HCT116 (cell line): ENCODE measurements around the gene OCA2. TPM values are rescaled to one million over a fixed set of nuclear protein-coding genes. Genes with fewer than 3 reads are reported as not detected.
A peak's percentile ranks its signal among the peaks of the same experiment; 100 is the strongest.

Experiments
- ATAC-seq: fragments of 200-7000 bp; cut with Tn5 transposase; 2 replicates; pipeline ENCODE4 v1.9.1; 2020; ENCODE audit warnings: mild to moderate bottlenecking, moderate library complexity
- BruUV-seq: library from RNA; stranded (reverse); fragments of 400-500 nt; replicated peaks from 2 replicates; lab custom pipeline; 2021; lab: Mats Ljungman, UMichigan
- CTCF ChIA-PET: fragments of 300-600 bp; sonication (Branson Sonifier 250); formaldehyde crosslinking; loops from one replicate; lab custom pipeline; 2021; ENCODE audit warnings: antibody characterized with exemption; lab: Charles Lee
- POLR2A ChIA-PET: fragments of 300-600, 350-600 bp; sonication (Branson Sonifier 250); formaldehyde crosslinking; loops from one replicate; lab custom pipeline; 2021; ENCODE audit warnings: antibody characterized with exemption; lab: Charles Lee
- RAD21 ChIA-PET, 2 experiments: fragments of 300-600 bp; sonication (Branson Sonifier 250); formaldehyde crosslinking; loops; one replicate each; lab custom pipeline; 2023; ENCODE audit warnings: low total read pairs in 2 of 2; ENCODE audit not compliant: uncharacterized antibody in 2 of 2, unreplicated experiment in 2 of 2, low non-redundant PET in 1 of 2; lab: Charles Lee
- DNase-seq: peaks from one replicate; pipeline ENCODE4 v3.0.0-alpha.2; 2010; ENCODE audit warnings: low read depth, low spot score
- H2AFZ ChIP-seq: fragments of 200-600 bp; shearing (Covaris generic), sonication (generic); 2 replicates; pipeline ENCODE4 v1.6.1; 2017; ENCODE audit warnings: low read depth, mixed run types, mixed read lengths, antibody characterized with exemption, low read length; ENCODE audit not compliant: poor library complexity, severe bottlenecking
- H3K27ac ChIP-seq: 2 replicates; pipeline ENCODE4 v1.5.1; 2012; ENCODE audit warnings: low read depth, low read length
- H3K27me3 ChIP-seq: fragments of 200-600 bp; sonication (generic); 2 replicates; pipeline ENCODE4 v1.6.1; 2016; ENCODE audit warnings: mixed run types, low read length, mixed read lengths; ENCODE audit not compliant: insufficient read depth
- H3K36me3 ChIP-seq, 2 experiments: fragments of 200-500 bp in 1 of 2; fragments of 200-600 bp in 1 of 2; sonication (Bioruptor generic) in 1 of 2; sonication (generic) in 1 of 2; 2 replicates each; pipeline versions ENCODE4 v1.5.1 to v1.6.1; 2014 to 2016; ENCODE audit warnings: low read length in 2 of 2, inconsistent platforms in 1 of 2, mixed read lengths in 1 of 2, mixed run types in 1 of 2; ENCODE audit not compliant: insufficient read depth in 2 of 2, control insufficient read depth in 1 of 2
- H3K4me1 ChIP-seq, 2 experiments: fragments of 200-600 bp in 1 of 2; sonication (generic) in 1 of 2; 2 replicates each; pipeline versions ENCODE4 v1.5.1 to v1.6.1; 2012 to 2017; ENCODE audit warnings: low read length in 2 of 2, inconsistent platforms in 1 of 2, mild to moderate bottlenecking in 1 of 2, mixed read lengths in 1 of 2, mixed run types in 1 of 2, moderate library complexity in 1 of 2; ENCODE audit not compliant: insufficient read depth in 2 of 2, control insufficient read depth in 1 of 2
- H3K4me2 ChIP-seq: fragments of 200-600 bp; sonication (generic); 2 replicates; pipeline ENCODE4 v1.6.1; 2017; ENCODE audit warnings: mixed run types, low read length, mixed read lengths
- H3K4me3 ChIP-seq, 2 experiments: fragments of 200-600 bp in 1 of 2; sonication (generic) in 1 of 2; replicated peaks in 1 of 2; 2 replicates each; pipeline ENCODE4 v1.5.1; 2011 to 2016; ENCODE audit warnings: low read length in 2 of 2, control low read depth in 1 of 2, low read depth in 1 of 2, mild to moderate bottlenecking in 1 of 2, mixed read lengths in 1 of 2, mixed run types in 1 of 2
- H3K79me2 ChIP-seq: fragments of 200-600 bp; sonication (generic); 2 replicates; pipeline ENCODE4 v1.6.1; 2017; ENCODE audit warnings: mild to moderate bottlenecking, mixed run types, low read length, moderate library complexity, mixed read lengths; ENCODE audit not compliant: insufficient read depth
- H3K9ac ChIP-seq: fragments of 200-600 bp; sonication (generic); 2 replicates; pipeline ENCODE4 v1.6.1; 2016; ENCODE audit warnings: low read length, mixed read lengths
- H3K9me2 ChIP-seq: fragments of 200-600 bp; sonication (generic), shearing (Covaris generic); 2 replicates; pipeline ENCODE4 v1.6.1; 2017; ENCODE audit warnings: mixed run types, mild to moderate bottlenecking, moderate library complexity; ENCODE audit not compliant: insufficient read depth
- H3K9me3 ChIP-seq, 2 experiments: fragments of 200-500 bp in 1 of 2; fragments of 200-600 bp in 1 of 2; sonication (Bioruptor generic) in 1 of 2; sonication (generic) in 1 of 2; 2 replicates each; pipeline ENCODE4 v1.6.1; 2014 to 2017; ENCODE audit warnings: low read length in 2 of 2, mixed read lengths in 2 of 2, inconsistent platforms in 1 of 2, low read depth in 1 of 2, mild to moderate bottlenecking in 1 of 2, mixed run types in 1 of 2, moderate library complexity in 1 of 2; ENCODE audit not compliant: control insufficient read depth in 1 of 2, insufficient read depth in 1 of 2
- H4K20me1 ChIP-seq: fragments of 200-600 bp; sonication (generic), shearing (Covaris generic); 2 replicates; pipeline ENCODE4 v1.6.1; 2017; ENCODE audit warnings: mixed run types, mild to moderate bottlenecking, moderate library complexity; ENCODE audit not compliant: insufficient read depth
- CEBPB ChIP-seq: IDR thresholded peaks from 2 replicates; pipeline ENCODE4 v1.6.1; 2012; ENCODE audit warnings: low read depth
- CTCF ChIP-seq, 3 experiments: fragments of 200-600 bp in 1 of 3; sonication (generic) in 1 of 3; IDR thresholded peaks in 2 of 3; conservative IDR thresholded peaks in 1 of 3; 2 replicates each; pipeline ENCODE4 v1.5.1; 2012 to 2017; ENCODE audit warnings: low read depth in 2 of 3, low read length in 2 of 3, antibody characterized with exemption in 1 of 3, borderline replicate concordance in 1 of 3, control low read depth in 1 of 3, mild to moderate bottlenecking in 1 of 3, mixed read lengths in 1 of 3, mixed run types in 1 of 3, moderate library complexity in 1 of 3; ENCODE audit not compliant: insufficient read depth in 1 of 3
- EZH2phosphoT487 ChIP-seq: fragments of 200-600 bp; IDR thresholded peaks from 2 replicates; pipeline ENCODE4 v1.6.1; 2018; ENCODE audit warnings: antibody characterized with exemption, borderline replicate concordance
- POLR2AphosphoS5 ChIP-seq: IDR thresholded peaks from 2 replicates; pipeline ENCODE4 v1.6.1; 2011; ENCODE audit warnings: mild to moderate bottlenecking, low read depth, low read length, moderate library complexity
- SP1 ChIP-seq: IDR thresholded peaks from 2 replicates; pipeline ENCODE4 v1.6.1; 2012; ENCODE audit warnings: low read depth
- SRF ChIP-seq: IDR thresholded peaks from 2 replicates; pipeline ENCODE4 v1.6.1; 2012; ENCODE audit warnings: low read depth
- ZFX ChIP-seq: fragments of 450-650 bp; IDR thresholded peaks from 2 replicates; pipeline ENCODE4 v1.6.1; 2017
- intact Hi-C: fragments of 100-400 bp; cut with micrococcal nuclease; formaldehyde crosslinking; loops from 2 replicates; pipeline ENCODE4 v1.10.0; 2022
- total RNA-seq: library from RNA; stranded (reverse); gene quantifications from one replicate; pipeline ENCODE4 v1.2.1, GENCODE V29; 2021; ENCODE audit not compliant: unreplicated experiment

The OCA2 gene
- total RNA-seq, 1 experiment from 2014 or later: not detected

GRCh38 chr15:28017423-28017924 lies 81.6 kb downstream of the OCA2 start:
- Histone ChIP-seq H3K4me2 (no peak overlapping the region), H2AFZ (no peak overlapping the region), H3K36me3 (no peaks in the 10 kb centered on the region), H4K20me1 (no peaks in the 10 kb centered on the region), H3K4me1 (no peaks in the 10 kb centered on the region), H3K9me3 (no peaks in the 10 kb centered on the region), H3K27me3 (no peaks in the 10 kb centered on the region), H3K9me2 (no peaks in the 10 kb centered on the region), H3K27ac (no peak overlapping the region), H3K9ac (no peak overlapping the region), H3K79me2 (no peaks in the 10 kb centered on the region), H3K4me3 (no peak overlapping the region)
- DNase-seq: no peak
- intact Hi-C loops: no loop called here
- ChIA-PET RAD21 (no interaction called here), CTCF (no interaction called here), POLR2A (no interaction called here)
- ATAC-seq: peak; percentile 42; the same call in 1 of the 2 replicates
- TF ChIP-seq CTCF (IDR thresholded peaks at IDR 0.05 in 2 of 3, conservative IDR thresholded peaks at IDR 0.05 in 1 of 3; ENCODE audit: borderline replicate concordance in 1 of 3, insufficient read depth in 1 of 3, low read depth in 2 of 3, low read length in 2 of 3) (peak in 1 of 3 experiments; percentile 15; a peak in 1 of 6 replicates), SP1 (no peak)
- no TSS peak for BruUV-seq

- no peak overlapping the region for H3K4me3 ChIP-seq
- H3K4me2 ChIP-seq: no peak overlapping the region
- H3K4me1 ChIP-seq: no peaks in the 10 kb centered on the region
- H3K9ac ChIP-seq: no peak overlapping the region
- DNase-seq (no peak), ATAC-seq (no peak)
- H3K36me3 ChIP-seq: no peaks in the 10 kb centered on the region
- H3K27me3 ChIP-seq: no peaks in the 10 kb centered on the region
- H3K9me3 ChIP-seq: no peaks in the 10 kb centered on the region
- ChIA-PET CTCF (no interaction called here), RAD21 (no interaction called here)
- BruUV-seq: no TSS peak
- intact Hi-C loops: no loop called here
- H3K27ac ChIP-seq: no peak overlapping the region
- no peak overlapping the region for H2AFZ ChIP-seq
- TF ChIP-seq ZFX (no peak), EZH2phosphoT487 (no peak), CEBPB (no peak), SRF (no peak), POLR2AphosphoS5 (no peak)
- TF ChIP-seq, all 23 proteins: peak for 0
- Histone ChIP-seq H4K20me1 (no peaks in the 10 kb centered on the region), H3K9me2 (no peaks in the 10 kb centered on the region), H3K79me2 (no peaks in the 10 kb centered on the region)
- POLR2A ChIA-PET: no interaction called here
Measured at GRCh38 chr15:28015855-28016254, 83.3 kb downstream of the OCA2 start.
